GM12801 (cell line): ENCODE data around the gene ZNF554.

Experiments
- CTCF ChIP-seq: IDR thresholded peaks from one replicate; pipeline ENCODE4 v1.5.1; 2011; ENCODE audit warnings: control low read depth; ENCODE audit not compliant: insufficient read length; ENCODE audit errors: extremely low read depth

Gene ZNF554

GRCh38 chr19:2799273-2800020 lies 20.2 kb upstream of the ZNF554 start:
- no peak for TF ChIP-seq CTCF

- no peak for TF ChIP-seq CTCF
Observed at GRCh38 chr19:2800506-2800905, 19.2 kb upstream of the ZNF554 start.

- no peak for TF ChIP-seq CTCF
Observed at GRCh38 chr19:2802826-2803225, 16.8 kb upstream of the ZNF554 start.

GRCh38 chr19:2803486-2804155 lies 16.0 kb upstream of the ZNF554 start:
- no peak for TF ChIP-seq CTCF

- no peak for TF ChIP-seq CTCF
Observed at GRCh38 chr19:2804156-2805004, 15.3 kb upstream of the ZNF554 start.

- TF ChIP-seq CTCF = no peak
Observed at GRCh38 chr19:2805261-2805900, 14.3 kb upstream of the ZNF554 start.
